GM13977 (cell line): ENCODE data around the gene SH3GLB2.

Experiments
- DNase-seq: peaks from one replicate; pipeline ENCODE4 v3.0.0; 2012; ENCODE audit warnings: low spot score
- CTCF ChIP-seq: IDR thresholded peaks from 2 replicates; pipeline ENCODE4 v1.5.1; 2012; ENCODE audit warnings: mild to moderate bottlenecking, control low read depth; ENCODE audit not compliant: insufficient read depth; ENCODE audit errors: extremely low read depth, missing control alignments
- in situ Hi-C: fragments of 300-500 bp; cut with MboI; formaldehyde crosslinking; loops from one replicate; pipeline ENCODE4 v1.12.0; 2022; ENCODE audit warnings: low sequenced_read_pairs, low pct_unique_long_range_greater_than_20kb, mixed read lengths, inconsistent platforms; ENCODE audit not compliant: unreplicated experiment

The SH3GLB2 gene

GRCh38 chr9:129072171-129072570 is 44.0 kb upstream of the SH3GLB2 start:
- no peak for TF ChIP-seq CTCF
- DNase-seq, result no peak

GRCh38 chr9:129071526-129072126 is 43.5 kb upstream of the SH3GLB2 start:
- in situ Hi-C loops, result no loop called here
- DNase-seq, result no peak
- TF ChIP-seq CTCF, result no peak

More at GRCh38 chr9:129072171-129072570, 44.0 kb upstream of the SH3GLB2 start:
- in situ Hi-C loops, result no loop called here

GRCh38 chr9:129070696-129071525 is 42.8 kb upstream of the SH3GLB2 start:
- DNase-seq, result no peak
- in situ Hi-C loops, result no loop called here
- TF ChIP-seq CTCF, result no peak

- in situ Hi-C loops, result no loop called here
- no peak for TF ChIP-seq CTCF
- DNase-seq, result no peak
Measured at GRCh38 chr9:129069862-129070641, 41.9 kb upstream of the SH3GLB2 start.

GRCh38 chr9:129068990-129069861 is 41.1 kb upstream of the SH3GLB2 start:
- in situ Hi-C loops, result no loop called here
- TF ChIP-seq CTCF, result no peak
- peak; percentile 69 for DNase-seq

- DNase-seq, result no peak
- in situ Hi-C loops, result no loop called here
- no peak for TF ChIP-seq CTCF
Measured at GRCh38 chr9:129068110-129068509, 40.0 kb upstream of the SH3GLB2 start.
